Kidney epithelial cell (primary cell): Measurements from ENCODE around the gene SLC31A1. TPM values are rescaled to one million over a fixed set of nuclear protein-coding genes. Genes with fewer than 3 reads are reported as not detected.
"Not testable (repeated sequence)": the region's sequence is repeated elsewhere in the genome, so short reads cannot be mapped to it uniquely, and the experiment has no call there.

ENCODE experiments used
- DNase-seq: peaks from one replicate; pipeline ENCODE4 v3.0.0-alpha.2; 2010; ENCODE audit warnings: low read depth
- H3K27me3 ChIP-seq: 2 replicates; pipeline ENCODE4 v1.6.0; 2011; ENCODE audit warnings: low read length; ENCODE audit not compliant: control insufficient read depth, insufficient read depth
- H3K36me3 ChIP-seq: 2 replicates; pipeline ENCODE4 v1.5.1; 2011; ENCODE audit warnings: low read length; ENCODE audit not compliant: control insufficient read depth, insufficient read depth
- H3K4me3 ChIP-seq: 2 replicates; pipeline ENCODE4 v1.5.1; 2011; ENCODE audit warnings: low read depth, mild to moderate bottlenecking, control low read depth, low read length
- total RNA-seq: library from RNA; depleted of rRNA; stranded (reverse); fragments of >200 nt; gene quantifications from 2 replicates; pipeline ENCODE4 v1.2.3, GENCODE V29; 2015
- TF ChIP-seq, protein P1 (sequence below): IDR thresholded peaks from 2 replicates; pipeline ENCODE4 v1.5.1; 2011; ENCODE audit warnings: mild to moderate bottlenecking, moderate library complexity, low read length, control low read depth, inconsistent platforms; ENCODE audit not compliant: insufficient read depth, poor library complexity, severe bottlenecking

The SLC31A1 gene
- total RNA-seq, 1 donor from 2014 or later = 19.8 TPM

- Histone ChIP-seq H3K27me3 (no peaks in the 10 kb centered on the region), H3K4me3 (no peak overlapping the region), H3K36me3 (no peaks in the 10 kb centered on the region)
- DNase-seq = no peak
- TF ChIP-seq, protein P1, sequence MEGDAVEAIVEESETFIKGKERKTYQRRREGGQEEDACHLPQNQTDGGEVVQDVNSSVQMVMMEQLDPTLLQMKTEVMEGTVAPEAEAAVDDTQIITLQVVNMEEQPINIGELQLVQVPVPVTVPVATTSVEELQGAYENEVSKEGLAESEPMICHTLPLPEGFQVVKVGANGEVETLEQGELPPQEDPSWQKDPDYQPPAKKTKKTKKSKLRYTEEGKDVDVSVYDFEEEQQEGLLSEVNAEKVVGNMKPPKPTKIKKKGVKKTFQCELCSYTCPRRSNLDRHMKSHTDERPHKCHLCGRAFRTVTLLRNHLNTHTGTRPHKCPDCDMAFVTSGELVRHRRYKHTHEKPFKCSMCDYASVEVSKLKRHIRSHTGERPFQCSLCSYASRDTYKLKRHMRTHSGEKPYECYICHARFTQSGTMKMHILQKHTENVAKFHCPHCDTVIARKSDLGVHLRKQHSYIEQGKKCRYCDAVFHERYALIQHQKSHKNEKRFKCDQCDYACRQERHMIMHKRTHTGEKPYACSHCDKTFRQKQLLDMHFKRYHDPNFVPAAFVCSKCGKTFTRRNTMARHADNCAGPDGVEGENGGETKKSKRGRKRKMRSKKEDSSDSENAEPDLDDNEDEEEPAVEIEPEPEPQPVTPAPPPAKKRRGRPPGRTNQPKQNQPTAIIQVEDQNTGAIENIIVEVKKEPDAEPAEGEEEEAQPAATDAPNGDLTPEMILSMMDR = no peak
Observed at GRCh38 chr9:113244556-113244955, 23.2 kb downstream of the SLC31A1 start.

DNA sequence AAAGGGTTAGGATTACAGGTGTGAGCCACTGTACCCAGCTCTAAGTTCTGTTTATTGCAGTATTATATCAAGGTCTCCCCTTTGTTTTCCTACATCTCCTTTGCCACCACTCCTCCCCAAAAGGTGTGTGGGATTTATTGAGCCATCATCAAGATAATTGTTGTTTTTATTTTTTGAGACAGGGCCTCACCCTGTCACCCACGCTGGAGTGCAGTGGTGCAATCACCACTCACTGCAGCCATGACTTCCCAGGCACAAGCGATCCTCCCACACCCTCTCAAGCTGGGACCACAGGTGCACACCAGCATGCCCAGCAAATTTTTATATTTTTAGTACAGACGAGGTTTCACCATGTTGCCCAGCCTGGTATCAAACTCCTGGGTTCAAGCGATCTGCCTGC is 24.6 kb downstream of the SLC31A1 start:
- DNase-seq = no peak
- H3K27me3 ChIP-seq = no peaks in the 10 kb centered on the region
- H3K4me3 ChIP-seq = no peak overlapping the region
- TF ChIP-seq, protein P1 = no peak
- H3K36me3 ChIP-seq = no peaks in the 10 kb centered on the region

DNA sequence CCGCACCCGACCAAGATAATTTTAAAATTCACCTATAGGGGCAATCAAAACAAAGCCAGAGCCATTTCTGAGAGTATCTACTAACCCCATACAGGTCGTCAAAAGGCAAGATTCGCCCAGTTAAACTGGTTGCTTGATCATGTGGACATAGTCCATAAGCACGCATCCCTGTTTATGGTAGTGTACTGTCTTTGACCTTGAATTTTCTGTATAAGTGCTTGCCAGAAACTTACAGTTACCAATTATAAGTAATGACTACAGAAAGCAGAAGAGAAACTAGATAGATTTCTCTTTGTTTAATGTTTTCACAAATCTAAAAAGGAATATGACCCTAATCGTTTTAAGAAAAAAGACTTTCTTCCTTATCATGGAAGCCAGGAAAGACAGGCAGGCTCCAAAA is 25.6 kb downstream of the SLC31A1 start:
- TF ChIP-seq, protein P1 = no peak
- Histone ChIP-seq H3K27me3 (no peaks in the 10 kb centered on the region), H3K36me3 (no peaks in the 10 kb centered on the region), H3K4me3 (no peak overlapping the region)
- DNase-seq = no peak

DNA sequence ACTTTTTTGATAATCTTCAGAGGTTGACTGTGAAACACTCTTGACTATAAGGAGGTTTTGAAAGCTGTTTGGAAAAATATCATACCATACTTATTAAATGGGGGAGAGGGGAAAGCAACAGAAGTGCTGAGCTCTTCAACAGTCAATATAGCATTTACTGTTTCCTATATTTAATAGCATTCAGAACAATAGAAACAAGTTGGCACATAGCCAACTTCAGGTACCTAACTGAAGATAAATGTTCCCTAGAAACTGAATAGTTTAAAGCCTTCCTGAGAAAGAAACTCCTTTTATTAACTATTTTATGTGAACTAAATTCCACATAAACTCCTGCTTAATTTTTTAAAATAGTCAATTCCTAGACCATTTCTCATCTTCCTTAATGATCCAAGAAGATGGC is 26.3 kb downstream of the SLC31A1 start:
- H3K4me3 ChIP-seq = no peak overlapping the region
- TF ChIP-seq, protein P1 = no peak
- H3K36me3 ChIP-seq = no peaks in the 10 kb centered on the region
- no peaks in the 10 kb centered on the region for H3K27me3 ChIP-seq
- DNase-seq = no peak

GRCh38 chr9:113249661-113250060 is 28.3 kb downstream of the SLC31A1 start:
- not testable (repeated sequence) for DNase-seq, H3K36me3 ChIP-seq

DNA sequence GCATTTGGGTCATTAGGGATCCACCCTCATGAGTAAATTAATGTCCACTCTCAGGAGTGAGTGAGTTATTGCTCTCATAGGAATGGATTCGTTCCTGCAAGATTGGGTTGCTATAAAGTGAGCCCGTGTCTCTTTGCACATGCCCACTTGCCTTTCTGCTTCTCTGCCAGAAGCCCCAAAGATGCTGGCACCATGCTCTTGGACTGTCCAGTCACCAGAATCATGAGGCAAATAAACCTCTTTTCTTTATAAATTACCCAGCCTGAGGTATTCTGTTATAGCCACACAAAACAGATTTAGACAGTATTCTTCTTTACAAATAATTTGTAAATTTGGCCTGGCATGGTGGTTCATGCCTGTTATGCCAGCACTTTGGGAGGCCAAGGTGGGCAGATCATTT is 29.5 kb downstream of the SLC31A1 start:
- H3K27me3 ChIP-seq = no peaks in the 10 kb centered on the region
- TF ChIP-seq, protein P1 = no peak
- no peak for DNase-seq
- no peak overlapping the region for H3K4me3 ChIP-seq
- H3K36me3 ChIP-seq = no peaks in the 10 kb centered on the region

More at GRCh38 chr9:113249661-113250060, 28.3 kb downstream of the SLC31A1 start:
- not testable (repeated sequence) for H3K27me3 ChIP-seq, H3K4me3 ChIP-seq
